ENCODE results near the gene TOR1AIP1.
"Not testable (repeated sequence)": the region's sequence is repeated elsewhere in the genome, so short reads cannot be mapped to it uniquely, and the experiment has no call there.

The TOR1AIP1 gene

DNA sequence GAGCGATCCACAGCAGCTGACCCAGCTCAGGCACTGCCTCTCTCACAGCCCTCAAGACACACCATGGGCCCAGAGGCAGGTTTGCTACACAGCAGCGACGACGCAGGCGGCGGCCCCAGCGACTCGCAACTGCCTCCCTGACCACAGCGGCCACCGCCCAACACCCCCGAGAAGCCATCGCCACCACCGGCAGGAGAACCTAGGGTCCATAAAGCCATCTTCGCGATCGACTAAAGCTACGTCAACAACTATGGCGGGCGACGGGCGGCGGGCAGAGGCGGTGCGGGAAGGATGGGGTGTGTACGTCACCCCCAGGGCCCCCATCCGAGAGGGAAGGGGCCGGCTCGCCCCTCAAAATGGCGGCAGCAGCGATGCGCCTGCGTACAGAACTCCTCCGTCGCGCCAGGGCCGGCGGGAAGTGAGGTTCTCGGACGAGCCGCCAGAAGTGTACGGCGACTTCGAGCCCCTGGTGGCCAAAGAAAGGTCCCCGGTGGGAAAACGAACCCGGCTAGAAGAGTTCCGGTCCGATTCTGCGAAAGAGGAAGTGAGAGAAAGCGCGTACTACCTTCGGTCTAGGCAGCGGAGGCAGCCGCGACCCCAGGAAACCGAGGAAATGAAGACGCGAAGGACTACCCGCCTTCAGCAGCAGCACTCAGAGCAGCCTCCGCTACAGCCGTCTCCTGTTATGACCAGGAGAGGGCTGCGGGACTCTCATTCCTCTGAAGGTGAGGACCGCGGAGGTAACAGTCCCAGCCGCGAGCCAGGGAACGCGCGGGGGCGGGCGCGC, at the start of gene TOR1AIP1:
TSS of gene TOR1AIP1 (plus strand) at position 33 of the 787 bp plus-strand sequence. CDS start at position 251, 218 bp downstream.
- DNase-seq, result peak; percentile 98

DNA sequence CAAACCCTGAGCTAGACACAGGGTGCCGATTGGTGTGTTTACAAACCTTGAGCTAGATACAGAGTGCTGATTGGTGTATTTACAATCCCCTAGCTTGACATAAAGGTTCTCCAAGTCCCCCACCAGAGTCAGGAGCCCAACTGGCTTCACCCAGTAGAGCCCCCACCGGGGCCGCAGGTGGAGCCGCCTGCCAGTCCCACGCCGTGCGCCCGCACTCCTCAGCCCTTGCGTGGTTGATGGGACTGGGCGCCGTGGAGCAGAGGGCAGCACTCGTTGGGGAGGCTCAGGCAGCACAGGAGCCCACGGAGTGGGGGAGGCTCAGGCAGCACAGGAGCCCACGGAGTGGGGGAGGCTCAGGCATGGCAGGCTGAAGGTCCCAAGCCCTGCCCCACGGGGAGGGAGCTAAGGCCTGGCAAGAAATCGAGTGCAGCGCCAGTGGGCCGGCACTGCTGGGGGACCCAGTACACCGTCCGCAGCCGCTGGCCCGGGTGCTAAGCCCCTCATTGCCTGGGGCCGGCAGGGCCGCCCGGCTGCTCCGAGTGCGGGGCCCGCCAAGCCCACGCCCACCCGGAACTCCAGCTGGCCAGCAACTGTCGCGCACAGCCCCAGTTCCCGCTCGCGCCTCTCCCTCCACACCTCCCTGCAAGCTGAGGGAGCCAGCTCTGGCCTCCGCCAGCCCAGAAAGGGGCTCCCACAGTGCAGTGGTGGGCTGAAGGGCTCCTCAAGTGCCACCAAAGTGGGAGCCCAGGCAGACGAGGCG, 45.2 kb upstream of the TOR1AIP1 start:
- not testable (repeated sequence) for DNase-seq

DNA sequence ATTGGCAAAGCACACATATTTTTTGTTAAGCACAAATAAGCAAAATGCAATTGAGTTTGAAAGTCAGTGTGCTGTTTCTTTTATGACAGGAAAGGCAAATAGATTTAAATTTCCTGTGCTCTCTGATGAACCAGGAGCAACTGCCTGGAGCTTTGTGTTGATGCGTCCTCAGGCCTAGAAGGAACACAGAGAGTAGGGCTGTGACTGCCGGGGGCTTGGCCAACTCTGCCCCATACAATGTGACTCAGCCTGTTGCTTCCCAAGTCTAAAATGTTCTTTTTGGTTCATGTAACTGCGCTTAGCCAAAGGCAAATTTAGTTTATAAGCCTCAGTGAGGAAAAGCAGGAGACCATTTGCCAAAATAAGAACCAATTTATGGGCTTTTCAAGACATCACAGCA, 42.0 kb upstream of the TOR1AIP1 start:
- DNase-seq, result no peak

DNA sequence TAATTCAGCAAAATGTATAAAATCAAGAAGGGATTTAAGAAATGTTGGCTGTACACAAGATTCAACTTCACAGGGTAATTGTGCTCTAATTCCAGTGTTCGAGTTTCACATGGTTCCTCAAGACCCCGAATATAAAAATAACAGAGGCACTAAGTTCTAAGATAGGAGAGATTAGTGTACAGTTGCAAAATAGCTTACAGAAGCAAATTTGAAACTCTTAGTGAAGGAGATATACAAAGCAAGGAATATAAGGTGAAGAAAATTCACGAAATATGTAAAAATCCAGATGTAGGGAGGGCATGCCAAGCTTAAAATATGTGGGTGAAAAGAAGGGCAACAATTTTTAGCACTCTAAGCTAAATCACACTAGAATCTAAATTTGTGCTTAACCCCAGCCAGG, 33.9 kb upstream of the TOR1AIP1 start:
- no peak for DNase-seq

DNA sequence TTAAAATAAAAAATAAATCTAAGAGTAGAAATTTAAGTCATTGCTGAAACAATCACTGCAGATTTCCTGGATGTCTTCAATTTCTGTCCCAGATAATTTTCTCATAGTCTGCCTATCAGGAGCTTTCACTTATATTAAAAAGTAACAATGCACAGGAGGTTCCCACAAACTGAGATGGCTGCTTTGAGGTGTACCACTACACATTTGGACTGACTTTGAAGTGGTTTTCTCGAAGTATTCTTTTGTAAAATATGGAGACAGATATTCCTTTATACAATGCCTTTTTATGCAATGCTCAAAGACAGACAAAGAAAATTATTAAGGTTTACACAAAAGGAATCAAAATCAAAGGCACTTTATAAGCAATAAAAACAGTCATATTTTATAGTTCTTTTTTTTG, 29.0 kb upstream of the TOR1AIP1 start:
- DNase-seq, result no peak

DNA sequence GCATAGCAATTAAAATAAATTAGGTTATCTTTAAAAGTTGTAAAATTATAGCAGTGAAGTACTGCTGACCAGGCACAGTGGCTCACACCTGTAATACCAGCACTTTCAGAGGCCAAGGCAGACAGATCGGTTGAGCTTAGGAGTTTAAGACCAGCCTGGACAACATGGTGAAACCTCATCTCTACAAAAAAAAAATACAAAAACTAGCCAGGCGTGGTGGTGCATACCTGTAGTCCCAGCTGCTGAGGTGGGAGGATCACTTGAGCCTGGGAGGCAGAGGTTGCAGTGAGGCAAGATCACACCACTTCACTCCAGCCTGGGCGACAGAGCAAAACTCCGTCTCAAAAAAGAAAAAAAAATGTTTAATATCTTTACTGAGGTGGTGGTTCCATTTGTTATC, 26.3 kb upstream of the TOR1AIP1 start:
- not testable (repeated sequence) for DNase-seq

GRCh38 chr1:179856296-179856695, 25.8 kb upstream of the TOR1AIP1 start:
- no peak for DNase-seq

DNA sequence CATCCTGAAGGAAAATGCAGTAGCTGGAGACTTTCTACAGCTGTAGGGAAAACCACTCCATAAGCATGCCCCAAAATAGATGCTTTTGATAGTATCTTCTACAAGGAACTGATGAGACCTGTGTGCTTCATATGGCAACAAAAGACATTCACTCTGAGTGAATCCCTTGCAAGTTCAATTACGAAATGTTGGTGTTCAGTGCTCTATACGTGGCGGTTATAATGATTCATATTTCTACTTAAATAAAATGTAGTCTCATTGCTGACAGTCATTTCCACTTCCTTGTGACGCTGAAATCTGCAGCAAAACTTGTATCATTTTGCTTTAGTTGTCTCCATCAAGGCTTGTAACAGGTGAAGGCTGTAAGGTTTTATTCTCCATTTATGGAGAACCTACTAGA, 25.1 kb upstream of the TOR1AIP1 start:
- DNase-seq, result no peak

DNA sequence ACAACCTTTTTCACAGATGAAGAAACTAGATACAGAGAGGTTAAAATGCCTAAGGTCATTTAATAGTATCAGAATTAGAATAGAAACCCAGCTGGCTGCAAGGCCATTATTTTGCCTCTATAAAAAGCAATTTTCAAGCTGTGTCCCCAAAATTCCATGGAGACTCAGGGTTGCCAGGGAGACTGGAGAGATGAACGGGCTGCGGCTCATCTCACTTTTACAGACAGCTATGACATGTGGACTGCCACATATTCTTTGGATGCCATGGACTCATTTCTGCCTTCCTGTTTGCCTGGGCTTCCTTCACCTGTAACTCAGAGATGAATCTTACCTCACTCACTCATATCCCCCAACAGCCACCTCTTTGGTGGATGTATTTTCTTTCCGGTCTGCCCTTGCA, 21.4 kb upstream of the TOR1AIP1 start:
- no peak for DNase-seq

DNA sequence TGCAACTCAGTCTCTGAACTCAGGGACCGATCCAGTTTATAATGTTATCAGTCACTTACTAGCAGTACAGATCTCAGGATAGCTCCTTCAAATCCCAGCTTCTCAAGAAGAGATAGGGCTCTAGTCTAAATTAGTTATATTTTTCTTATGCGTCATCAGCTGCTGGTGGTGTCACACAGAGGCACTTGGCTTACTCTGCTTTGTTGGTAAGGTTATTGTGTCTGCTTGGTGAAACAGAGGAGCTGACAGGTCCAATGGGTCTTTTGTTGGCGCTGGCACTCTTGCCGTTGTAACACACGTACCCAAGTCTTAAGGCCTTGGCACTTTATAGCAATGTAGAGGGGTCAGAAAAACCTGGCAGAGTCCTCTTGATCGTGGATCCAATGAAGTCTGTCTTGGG, 16.7 kb upstream of the TOR1AIP1 start:
- DNase-seq, result no peak

GRCh38 chr1:179866616-179867015, 15.5 kb upstream of the TOR1AIP1 start:
- DNase-seq, result no peak

DNA sequence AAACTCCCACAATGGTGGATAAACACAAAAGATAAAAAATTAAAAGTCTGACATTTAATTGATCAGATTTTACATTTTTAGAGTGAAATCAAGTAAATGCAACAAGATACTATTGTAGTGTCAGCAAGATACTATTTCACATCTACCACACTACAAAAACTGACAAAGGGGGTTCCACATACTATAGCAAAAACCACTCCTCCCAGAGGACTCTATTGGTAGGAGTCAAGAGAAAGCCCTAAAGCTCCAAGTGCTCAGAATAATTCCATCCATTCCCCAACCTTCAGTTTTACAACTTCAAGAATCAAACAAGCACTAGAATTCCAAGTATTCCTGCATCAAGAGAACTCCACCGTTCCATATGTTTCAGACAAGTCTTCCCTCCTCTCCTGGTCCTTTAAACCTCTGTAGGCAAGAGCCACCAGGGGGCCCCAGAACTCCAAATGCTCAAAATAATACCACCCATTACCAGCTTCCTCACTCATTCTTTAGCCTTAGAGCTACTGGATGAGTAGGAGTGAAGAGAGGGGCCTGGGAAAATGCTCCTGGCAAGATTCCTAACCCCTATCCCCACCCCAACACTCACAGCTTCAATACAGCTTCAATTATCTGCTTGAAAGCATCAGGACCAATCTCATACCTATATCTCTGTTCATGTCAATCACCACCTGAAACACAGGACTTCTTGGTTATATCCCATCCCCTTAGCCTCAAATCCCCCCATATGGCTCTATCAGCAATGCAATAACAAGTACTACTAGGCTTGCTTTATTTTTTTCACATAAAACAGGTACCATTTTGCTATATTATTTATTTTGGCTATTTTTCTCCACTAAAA, 14.4 kb upstream of the TOR1AIP1 start:
- DNase-seq, result peak; percentile 51

GRCh38 chr1:179870870-179871269, 11.2 kb upstream of the TOR1AIP1 start:
- DNase-seq, result no peak

DNA sequence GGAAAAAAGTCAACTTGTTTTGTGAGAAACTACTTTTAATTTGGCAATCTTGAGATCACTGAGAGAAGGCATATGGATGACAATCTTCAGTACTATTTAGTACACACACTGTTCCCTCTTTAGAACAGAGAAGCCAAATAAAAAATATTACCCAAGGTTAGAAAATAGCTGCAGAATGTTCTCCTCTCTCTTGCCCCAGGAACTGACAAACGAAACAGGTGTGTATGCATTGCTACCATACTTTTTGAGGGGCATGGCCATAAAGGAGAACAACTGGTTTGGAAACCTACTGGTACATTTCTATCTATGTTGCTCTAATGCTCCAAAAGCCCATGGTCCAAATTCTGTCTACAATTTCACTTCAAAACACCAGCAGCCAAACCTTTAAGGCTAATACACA, 10.1 kb upstream of the TOR1AIP1 start:
- no peak for DNase-seq

DNA sequence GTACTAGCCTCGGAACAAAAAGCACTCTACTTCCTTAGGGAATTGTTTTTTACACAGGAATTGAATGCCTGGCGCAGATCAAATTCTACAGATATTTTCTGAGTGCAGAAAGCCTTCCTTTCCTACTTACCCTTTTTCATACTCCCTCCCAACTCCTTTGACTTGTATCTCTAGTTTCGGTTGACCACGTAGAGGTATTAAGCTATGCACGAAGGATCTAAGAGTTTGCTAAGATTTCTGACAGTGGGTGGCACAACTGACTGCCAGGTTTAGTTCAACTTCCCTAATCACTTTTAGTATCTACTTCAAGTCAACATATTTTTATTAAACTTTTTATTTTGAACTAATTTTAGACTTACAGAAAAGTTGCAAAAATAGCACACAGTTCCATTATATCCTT, 9.5 kb upstream of the TOR1AIP1 start:
- DNase-seq, result no peak

GRCh38 chr1:179873438-179873851, 8.6 kb upstream of the TOR1AIP1 start:
- no peak for DNase-seq

DNA sequence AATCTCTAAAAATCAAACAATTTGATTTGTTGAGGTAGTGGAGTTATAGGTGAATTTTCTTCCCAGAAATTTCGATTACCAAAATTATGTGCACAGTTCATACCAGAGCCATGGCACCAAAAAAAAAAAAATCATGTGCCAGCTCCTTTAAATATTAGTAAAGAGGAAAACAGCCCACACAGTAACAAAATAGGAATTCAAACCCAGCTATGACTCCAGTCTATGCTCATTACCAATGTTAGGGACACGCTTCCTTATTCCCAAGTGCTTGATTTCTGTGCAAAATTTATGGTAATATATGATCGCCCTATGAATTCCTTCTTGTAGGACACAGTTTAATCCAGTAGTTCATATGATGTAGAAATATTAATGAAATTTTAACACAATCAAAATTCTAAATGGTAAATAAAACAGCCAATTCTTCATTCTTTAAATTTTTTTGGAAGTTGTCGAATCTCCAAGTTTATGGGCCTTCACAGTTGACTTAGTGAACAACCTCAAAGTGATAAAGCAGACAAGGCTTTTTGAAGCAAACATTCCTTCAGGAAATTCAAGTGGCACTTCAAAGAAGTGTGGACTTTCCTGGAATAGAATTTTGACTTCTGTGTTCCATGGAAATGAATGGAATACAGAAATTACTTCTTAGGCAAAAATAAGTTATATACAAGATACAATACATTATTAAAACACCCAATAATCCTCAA, 6.3 kb upstream of the TOR1AIP1 start:
- no peak for DNase-seq

DNA sequence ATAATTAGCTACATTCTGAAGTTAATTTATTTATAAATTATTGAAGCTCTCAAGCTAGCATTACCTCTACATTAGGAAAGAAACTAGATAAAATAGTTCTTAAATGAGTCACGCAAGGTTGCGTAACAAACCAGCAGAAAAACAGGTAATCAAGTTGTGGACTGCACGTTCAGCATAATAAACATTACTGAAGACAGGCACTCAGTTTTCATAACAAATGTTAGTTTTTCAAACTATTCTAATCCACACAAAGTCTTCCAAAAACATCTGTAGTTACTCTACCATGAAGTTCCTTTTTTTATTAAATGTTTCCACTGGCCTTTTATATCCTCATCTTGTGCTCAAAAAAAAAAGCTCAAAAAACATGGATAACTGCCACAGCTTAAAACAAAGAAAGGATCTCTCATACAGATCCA, 5.8 kb upstream of the TOR1AIP1 start:
- DNase-seq, result peak; percentile 33

- peak; percentile 82 for DNase-seq
Measured at GRCh38 chr1:179877586-179878265, 4.4 kb upstream of the TOR1AIP1 start, which contains the start of gene TOR1AIP2. TSS of gene TOR1AIP2 (minus strand) at chr1:179877803. CDS start at chr1:179852665, 25,138 bp downstream.

- no peak for DNase-seq
Measured at GRCh38 chr1:179879797-179880196, 2.3 kb upstream of the TOR1AIP1 start.

DNA sequence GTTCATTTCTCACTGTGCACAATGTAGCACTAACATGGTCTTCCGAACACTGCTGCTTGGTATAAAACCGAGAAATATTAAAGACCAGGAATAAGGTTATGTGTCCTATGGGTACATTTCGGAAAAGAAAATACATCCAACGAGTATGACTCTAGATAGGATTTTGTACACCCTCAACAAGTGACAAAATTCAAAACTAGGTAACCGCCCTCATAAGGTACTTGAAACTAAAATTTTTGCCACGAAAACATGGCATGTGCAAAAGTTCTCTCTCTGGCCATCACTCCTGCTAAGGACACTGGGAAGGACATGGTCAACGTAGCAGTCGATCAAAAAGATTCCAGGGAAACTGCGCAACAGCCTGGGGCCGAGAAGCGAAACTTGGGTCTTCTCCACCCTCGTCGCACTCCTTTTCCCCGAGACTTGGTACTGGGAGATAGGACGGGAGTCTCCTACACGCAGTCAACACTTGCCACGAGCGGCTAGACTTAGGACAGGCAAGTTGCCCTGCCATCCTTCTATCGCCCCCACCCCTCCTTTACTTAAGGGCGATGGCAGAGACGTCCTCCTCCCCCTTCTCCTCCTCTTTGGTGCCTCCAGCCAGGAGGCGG, 338 bp upstream of the TOR1AIP1 start:
- DNase-seq, result peak; percentile 91

Measured in fibroblast of skin of right biceps (primary cell).